ENCODE results near the gene KCNJ9. TPM values are rescaled to one million over a fixed set of nuclear protein-coding genes. Genes with fewer than 3 reads are reported as not detected.
A peak's percentile ranks its signal among the peaks of the same experiment; 100 is the strongest.

KCNJ9 gene
- total RNA-seq, 2 donors from 2014 or later: 0.08 TPM; not detected in 1

DNA sequence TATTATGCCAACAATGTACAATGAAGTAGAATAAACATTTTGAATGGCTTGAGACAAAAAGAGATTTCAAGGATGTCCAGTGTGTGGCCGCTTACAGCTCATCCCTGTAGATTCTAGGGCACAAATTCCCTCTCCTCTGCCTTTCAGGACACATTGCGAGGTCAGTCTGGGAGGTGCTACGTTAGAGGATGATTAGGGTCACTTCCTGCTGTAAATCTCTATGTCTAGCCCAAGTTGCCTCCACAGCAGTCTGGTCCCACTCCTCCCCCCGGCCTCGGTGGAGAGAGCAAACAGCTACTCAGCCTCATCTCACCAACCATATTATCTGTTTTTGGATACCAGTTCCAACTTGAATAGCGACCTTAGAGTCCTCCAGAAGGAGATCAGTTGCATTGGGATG, 28.4 kb upstream of the KCNJ9 start:
- Histone ChIP-seq H3K36me3 (no peaks in the 10 kb centered on the region), H3K27me3 (no peaks in the 10 kb centered on the region), H3K9me3 (no peaks in the 10 kb centered on the region), H3K4me3 (no peak overlapping the region), H3K27ac (no peak overlapping the region), H3K4me1 (no peaks in the 10 kb centered on the region)
- DNase-seq (ENCODE audit: low spot score): no peak
- TF ChIP-seq, protein P1, sequence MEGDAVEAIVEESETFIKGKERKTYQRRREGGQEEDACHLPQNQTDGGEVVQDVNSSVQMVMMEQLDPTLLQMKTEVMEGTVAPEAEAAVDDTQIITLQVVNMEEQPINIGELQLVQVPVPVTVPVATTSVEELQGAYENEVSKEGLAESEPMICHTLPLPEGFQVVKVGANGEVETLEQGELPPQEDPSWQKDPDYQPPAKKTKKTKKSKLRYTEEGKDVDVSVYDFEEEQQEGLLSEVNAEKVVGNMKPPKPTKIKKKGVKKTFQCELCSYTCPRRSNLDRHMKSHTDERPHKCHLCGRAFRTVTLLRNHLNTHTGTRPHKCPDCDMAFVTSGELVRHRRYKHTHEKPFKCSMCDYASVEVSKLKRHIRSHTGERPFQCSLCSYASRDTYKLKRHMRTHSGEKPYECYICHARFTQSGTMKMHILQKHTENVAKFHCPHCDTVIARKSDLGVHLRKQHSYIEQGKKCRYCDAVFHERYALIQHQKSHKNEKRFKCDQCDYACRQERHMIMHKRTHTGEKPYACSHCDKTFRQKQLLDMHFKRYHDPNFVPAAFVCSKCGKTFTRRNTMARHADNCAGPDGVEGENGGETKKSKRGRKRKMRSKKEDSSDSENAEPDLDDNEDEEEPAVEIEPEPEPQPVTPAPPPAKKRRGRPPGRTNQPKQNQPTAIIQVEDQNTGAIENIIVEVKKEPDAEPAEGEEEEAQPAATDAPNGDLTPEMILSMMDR (IDR thresholded peaks at IDR 0.05): no peak

DNA sequence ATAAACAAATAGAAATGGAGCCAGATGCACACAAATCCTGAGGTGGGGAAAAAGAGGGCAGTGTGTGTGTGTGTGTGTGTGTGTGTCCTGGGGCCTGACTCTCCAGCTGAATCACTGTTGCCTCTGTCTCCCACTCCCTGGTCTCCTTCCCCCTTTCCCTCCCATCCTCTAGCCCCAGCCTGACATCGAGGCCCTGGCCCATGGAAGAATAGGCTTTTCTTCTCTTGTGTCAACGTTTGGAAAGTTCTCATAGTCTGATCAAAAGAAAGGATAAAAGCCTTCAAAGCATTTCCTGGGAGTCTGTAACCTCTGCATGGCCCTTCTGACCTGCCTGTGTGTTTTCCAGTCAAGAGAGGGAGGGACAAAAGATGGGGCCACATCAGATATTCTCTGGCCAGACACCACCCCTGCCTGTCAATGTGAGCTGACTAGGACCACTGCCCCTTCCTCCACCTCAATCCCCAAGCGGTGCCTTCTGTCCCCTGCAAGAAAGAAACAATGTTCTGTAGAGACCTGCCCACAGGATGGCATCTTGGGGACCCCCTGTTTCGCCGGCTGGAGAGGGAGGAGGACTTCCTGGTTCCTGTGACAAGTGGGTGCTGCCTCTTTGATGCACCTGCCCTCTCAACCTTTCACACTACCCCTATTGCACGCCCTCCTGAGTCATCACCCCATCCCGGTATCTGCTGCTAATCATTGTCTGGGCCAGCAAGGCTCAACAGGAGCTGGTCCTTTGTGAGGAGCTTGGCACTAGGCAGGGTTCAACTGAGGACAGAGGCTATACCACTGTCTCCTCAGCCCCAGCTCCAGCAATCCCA, 27.6 kb upstream of the KCNJ9 start:
- TF ChIP-seq, protein P1 (IDR thresholded peaks at IDR 0.05): no peak
- no peak for DNase-seq (ENCODE audit: low spot score)
- H3K36me3 ChIP-seq: no peaks in the 10 kb centered on the region
- H3K4me3 ChIP-seq: no peak overlapping the region
- H3K4me1 ChIP-seq: no peaks in the 10 kb centered on the region
- H3K27ac ChIP-seq: no peak overlapping the region
- no peaks in the 10 kb centered on the region for H3K27me3 ChIP-seq
- no peaks in the 10 kb centered on the region for H3K9me3 ChIP-seq

DNA sequence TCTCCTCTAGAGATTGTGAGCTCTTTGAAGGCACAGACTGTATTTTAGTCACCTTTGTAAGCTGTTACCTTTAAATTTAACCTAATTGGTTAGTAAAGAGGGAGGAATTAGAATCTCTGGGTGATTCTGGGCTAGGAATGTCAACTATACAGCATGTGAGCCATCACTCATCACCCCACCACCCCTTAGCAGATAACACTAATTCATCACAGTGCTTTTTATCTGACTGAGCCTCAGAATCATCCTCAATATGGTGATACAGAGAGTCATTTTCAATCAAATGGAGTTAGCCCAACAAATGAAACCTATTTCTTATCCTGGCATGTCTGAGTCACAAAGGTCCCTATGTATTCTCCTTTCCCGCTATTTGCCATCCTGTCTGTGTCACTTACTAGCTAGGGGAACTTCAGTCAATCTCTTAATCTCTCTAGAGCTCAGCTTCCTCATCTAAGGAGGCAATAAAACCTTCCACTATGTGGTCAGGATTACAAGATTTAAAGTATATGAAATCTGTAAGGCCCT, 24.6 kb upstream of the KCNJ9 start:
- Histone ChIP-seq H3K27me3 (no peaks in the 10 kb centered on the region), H3K27ac (no peak overlapping the region), H3K4me3 (no peak overlapping the region), H3K9me3 (no peaks in the 10 kb centered on the region), H3K36me3 (no peaks in the 10 kb centered on the region), H3K4me1 (no peaks in the 10 kb centered on the region)
- TF ChIP-seq, protein P1 (IDR thresholded peaks at IDR 0.05): no peak
- DNase-seq (ENCODE audit: low spot score): no peak

DNA sequence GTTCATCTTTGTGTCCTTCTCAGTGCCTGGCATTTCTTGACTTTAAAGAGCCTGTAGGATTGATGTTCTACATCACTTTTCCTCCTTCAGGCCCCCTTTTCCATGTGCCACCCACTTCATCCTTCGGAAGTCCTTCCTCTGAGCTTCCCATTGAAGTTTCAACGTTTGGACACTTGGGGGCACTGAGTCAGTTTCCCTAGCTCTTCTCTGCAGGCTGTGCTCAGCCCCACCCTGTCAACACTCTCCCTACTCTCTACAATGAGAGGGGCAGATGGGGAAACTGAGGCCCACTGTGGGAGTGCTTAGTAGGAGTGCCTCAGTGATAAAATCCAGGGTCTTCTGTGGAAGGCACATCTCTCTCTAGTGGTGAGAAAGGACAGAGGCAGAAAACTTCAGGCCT, 23.3 kb upstream of the KCNJ9 start:
- no peak for DNase-seq (ENCODE audit: low spot score)
- H3K27me3 ChIP-seq: no peaks in the 10 kb centered on the region
- H3K9me3 ChIP-seq: no peaks in the 10 kb centered on the region
- no peaks in the 10 kb centered on the region for H3K36me3 ChIP-seq
- no peaks in the 10 kb centered on the region for H3K4me1 ChIP-seq
- no peak overlapping the region for H3K27ac ChIP-seq
- no peak overlapping the region for H3K4me3 ChIP-seq
- TF ChIP-seq, protein P1 (IDR thresholded peaks at IDR 0.05): peak in 1 of 2 donors; percentile 29

DNA sequence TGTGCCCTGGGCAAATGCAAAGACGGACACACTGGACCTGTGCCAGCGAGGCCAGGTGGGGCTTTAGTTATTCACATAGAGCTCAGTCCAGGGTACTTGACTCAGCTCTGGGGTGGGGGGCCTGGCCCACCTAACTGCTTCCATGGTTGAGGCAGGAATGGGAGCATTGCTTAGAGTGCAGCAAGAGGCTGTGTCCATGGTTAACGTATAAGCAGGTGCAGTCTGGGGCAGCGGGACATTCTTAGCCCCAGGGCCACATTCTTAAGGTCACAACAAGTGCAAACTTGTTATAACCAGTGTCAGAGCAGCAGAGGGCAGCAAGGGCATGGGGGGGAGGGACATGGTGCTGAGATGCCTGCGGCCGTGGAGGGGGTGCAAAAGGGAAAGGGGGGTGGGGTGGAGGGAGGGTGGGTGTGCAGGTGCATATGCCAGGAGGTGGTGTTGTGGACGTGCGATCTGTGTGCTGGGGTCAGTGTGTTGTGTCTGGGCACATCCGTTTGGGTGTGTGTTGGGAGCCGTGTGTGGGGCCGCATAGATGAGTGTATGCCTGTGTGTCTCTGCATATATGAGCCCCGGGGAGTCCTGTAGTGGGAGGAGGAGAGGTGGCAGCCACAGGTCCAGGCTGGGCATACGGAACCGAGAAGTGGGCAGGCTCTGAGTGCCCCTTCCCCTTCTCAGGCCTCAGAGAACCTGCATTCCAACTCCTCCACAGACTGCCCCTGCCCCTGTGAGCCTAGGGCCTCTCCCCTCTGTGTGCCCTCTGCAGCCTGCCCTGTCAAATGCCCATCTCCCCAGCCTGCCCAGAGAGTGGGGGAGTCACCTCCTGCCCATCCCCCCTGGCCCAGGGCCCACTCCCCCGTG, 19.7 kb upstream of the KCNJ9 start:
- DNase-seq (ENCODE audit: low spot score): no peak
- TF ChIP-seq, protein P1 (IDR thresholded peaks at IDR 0.05): no peak
- Histone ChIP-seq H3K4me1 (no peaks in the 10 kb centered on the region), H3K4me3 (no peak overlapping the region), H3K9me3 (no peaks in the 10 kb centered on the region), H3K27me3 (no peaks in the 10 kb centered on the region), H3K27ac (no peak overlapping the region), H3K36me3 (no peaks in the 10 kb centered on the region)
